Measurements from ENCODE around the gene C2orf81. TPM values are rescaled to one million over a fixed set of nuclear protein-coding genes. Genes with fewer than 3 reads are reported as not detected.

C2orf81 gene
- total and polyA plus RNA-seq, 2 of the 4 experiments (the other 2 are of a cell fraction): 0.18 to 0.74 TPM

GRCh38 chr2:74381751-74382150, 39.7 kb downstream of the C2orf81 start:
- no peak overlapping the region; the same call in 2 of the 3 replicates for H2BK15ac ChIP-seq (ENCODE audit: low read depth, low read length)
- peak overlapping the region; percentile 34; the same call in 1 of the 2 replicates for H3K18ac ChIP-seq (ENCODE audit: low read depth, low read length)
- H2AK9ac ChIP-seq (replicated peaks; ENCODE audit: low read depth, low read length, poor library complexity): no peak overlapping the region
- no CpG with 5 or more reads among the region's 3 CpGs for WGBS, 2 experiments (ENCODE audit: extremely low coverage in 2 of 2, insufficient read length in 1 of 2)
- intact Hi-C loops (cut with micrococcal nuclease): no loop called here
- no peaks in the 10 kb centered on the region for H3K9me3 ChIP-seq (ENCODE audit: control insufficient read depth, insufficient read depth, low read length)
- H3K4ac ChIP-seq (ENCODE audit: low read depth, low read length): no peak overlapping the region; the same call in 1 of the 2 replicates
- peak overlapping the region; percentile 18; the same call in 1 of the 2 replicates for H3K27ac ChIP-seq (ENCODE audit: insufficient read depth, low read length)
- BruUV-seq (replicated peaks): no TSS peak
- ChIA-PET CTCF (no interaction called here), POLR2A (ENCODE audit: unreplicated experiment) (no interaction called here)
- H3K4me3 ChIP-seq (ENCODE audit: insufficient read depth, low read depth, low read length): no peak overlapping the region
- H3K79me1 ChIP-seq (ENCODE audit: low read depth in 1 of 2, low read length in 2 of 2): peaks cover 29 to 95% of the 10 kb centered on the region in 2 experiments
- H3K36me3 ChIP-seq (ENCODE audit: control insufficient read depth, insufficient read depth, low read length): peaks cover 14% of the 10 kb centered on the region
- H2AFZ ChIP-seq (replicated peaks; ENCODE audit: low read length, poor library complexity): no peak overlapping the region
- no peak overlapping the region for H3K4me2 ChIP-seq (ENCODE audit: low read depth, low read length)
- peaks cover 35% of the 10 kb centered on the region for H4K20me1 ChIP-seq (ENCODE audit: insufficient read depth, low read length)
- no peak overlapping the region; a peak in 1 of 4 replicates for H4K8ac ChIP-seq (ENCODE audit: low read depth in 2 of 2, low read length in 2 of 2)
- no peaks in the 10 kb centered on the region for H3K27me3 ChIP-seq (ENCODE audit: control insufficient read depth, insufficient read depth, low read length)
- no peak for TF ChIP-seq MXI1 (IDR thresholded peaks at IDR 0.05; ENCODE audit: borderline replicate concordance, low read depth, low read length)
- no peak for TF ChIP-seq FOS (IDR thresholded peaks at IDR 0.05; ENCODE audit: low read depth, low read length)
- no peak for TF ChIP-seq RAD21 (IDR thresholded peaks at IDR 0.05; ENCODE audit: low read length)
- TF ChIP-seq CTCF (conservative IDR thresholded peaks at IDR 0.05; ENCODE audit: low read depth, low read length): no peak
- TF ChIP-seq NFE2L2 (IDR thresholded peaks at IDR 0.05; ENCODE audit: low read depth, low read length): no peak
- TF ChIP-seq MAZ (IDR thresholded peaks at IDR 0.05; ENCODE audit: borderline replicate concordance, low read depth, low read length): no peak
- TF ChIP-seq BHLHE40 (IDR thresholded peaks at IDR 0.05; ENCODE audit: low read depth, low read length): no peak
- no peak for TF ChIP-seq CHD1 (IDR thresholded peaks at IDR 0.05; ENCODE audit: low read depth, low read length)
- no peak for TF ChIP-seq CEBPB (IDR thresholded peaks at IDR 0.05; ENCODE audit: low read depth, low read length)
- no peak for TF ChIP-seq RFX5 (IDR thresholded peaks at IDR 0.05; ENCODE audit: low read depth, low read length)
- no peak for TF ChIP-seq MAFK (IDR thresholded peaks at IDR 0.05; ENCODE audit: low read depth, low read length)
- TF ChIP-seq POLR2A (IDR thresholded peaks at IDR 0.05; ENCODE audit: low read depth, low read length): no peak
- TF ChIP-seq SMC3 (IDR thresholded peaks at IDR 0.05; ENCODE audit: low read depth, low read length): no peak
- no peak for TF ChIP-seq RCOR1 (IDR thresholded peaks at IDR 0.05; ENCODE audit: insufficient replicate concordance, low read length)
- TF ChIP-seq ELK1 (IDR thresholded peaks at IDR 0.05; ENCODE audit: borderline replicate concordance, low read depth, low read length): no peak
- TF ChIP-seq USF2 (IDR thresholded peaks at IDR 0.05; ENCODE audit: low read depth, low read length): no peak
- no peak overlapping the region for H4K91ac ChIP-seq (ENCODE audit: insufficient read depth, low read depth, low read length)
- no peak overlapping the region for H2BK20ac ChIP-seq (ENCODE audit: low read depth, low read length)
- dilution Hi-C loops (cut with HindIII; ENCODE audit: low sequenced_read_pairs, unreplicated experiment): no loop called here
- H2BK120ac ChIP-seq (ENCODE audit: low read depth, low read length): no peak overlapping the region
- H3K14ac ChIP-seq (replicated peaks; ENCODE audit: low read depth, low read length): no peak overlapping the region
- no peak overlapping the region for H2AK5ac ChIP-seq (ENCODE audit: low read depth, low read length)
- no peak for DNase-seq
- no peak overlapping the region for H3K9ac ChIP-seq (ENCODE audit: low read depth, low read length)
- ATAC-seq (ENCODE audit: low read depth): no peak
- H4K5ac ChIP-seq (ENCODE audit: low read depth, low read length): no peak overlapping the region; the same call in 1 of the 2 replicates
- H2BK5ac ChIP-seq (ENCODE audit: low read depth, low read length, poor library complexity, severe bottlenecking): no peak overlapping the region
- in situ Hi-C loops (cut with MboI; ENCODE audit: low sequenced_read_pairs): no loop called here
- peaks cover 21% of the 10 kb centered on the region for H3K4me1 ChIP-seq (ENCODE audit: control insufficient read depth, insufficient read depth, low read length)
- no peak overlapping the region for H3K23ac ChIP-seq (ENCODE audit: low read depth, low read length)
- H3K9me1 ChIP-seq (ENCODE audit: insufficient read depth, low read length): peaks cover 29% of the 10 kb centered on the region
- no peak overlapping the region for H3K56ac ChIP-seq (ENCODE audit: extremely low read depth, insufficient read depth, low read length)

Measured in IMR-90 (cell line).